Measurements from ENCODE around the gene TMEM44.

- TF ChIP-seq POLR2A (IDR thresholded peaks at IDR 0.05) (no peak), CTCF (IDR thresholded peaks at IDR 0.05) (no peak)
These were observed 25.4 kb upstream of the TMEM44 start for GRCh38 chr3:194658477-194659242.

Measured in heart left ventricle (tissue), 13 donors.